Panc1 (cell line): ENCODE data around the gene TANK.

Source experiments
- CTCF ChIP-seq: fragments of 450-650 bp; IDR thresholded peaks from 2 replicates; pipeline ENCODE4 v1.5.1; 2017; ENCODE audit warnings: mild to moderate bottlenecking
- TF ChIP-seq, protein P1 (sequence below), 2 experiments: IDR thresholded peaks; 2 replicates each; pipeline ENCODE4 v1.6.1; 2011 to 2012; ENCODE audit warnings: low read depth in 2 of 2, control low read depth in 1 of 2, low read length in 1 of 2, mild to moderate bottlenecking in 1 of 2, moderate library complexity in 1 of 2; ENCODE audit not compliant: insufficient read depth in 1 of 2

DNA sequence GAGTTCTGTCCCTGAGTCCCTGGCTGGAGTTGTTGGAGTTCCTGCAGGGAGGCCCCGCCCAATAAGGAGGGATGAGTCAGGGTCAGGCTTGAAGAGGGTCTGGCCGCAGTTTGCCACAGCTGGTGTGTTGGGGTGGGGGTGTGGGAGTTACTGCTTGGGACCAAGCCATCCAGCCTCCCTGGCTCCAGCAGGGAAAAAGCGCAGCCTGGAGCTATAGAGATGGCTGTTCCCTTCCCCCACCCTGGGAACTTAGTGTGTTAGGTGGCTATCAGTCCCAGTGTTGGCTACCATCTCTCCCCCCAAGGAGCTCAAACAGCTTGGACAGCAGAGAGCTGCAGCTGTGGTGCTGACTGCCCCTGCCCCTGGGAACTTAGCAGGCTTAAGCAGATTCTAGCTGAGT lies 13.2 kb upstream of the TANK start:
- no peak for TF ChIP-seq CTCF
- TF ChIP-seq, protein P1, sequence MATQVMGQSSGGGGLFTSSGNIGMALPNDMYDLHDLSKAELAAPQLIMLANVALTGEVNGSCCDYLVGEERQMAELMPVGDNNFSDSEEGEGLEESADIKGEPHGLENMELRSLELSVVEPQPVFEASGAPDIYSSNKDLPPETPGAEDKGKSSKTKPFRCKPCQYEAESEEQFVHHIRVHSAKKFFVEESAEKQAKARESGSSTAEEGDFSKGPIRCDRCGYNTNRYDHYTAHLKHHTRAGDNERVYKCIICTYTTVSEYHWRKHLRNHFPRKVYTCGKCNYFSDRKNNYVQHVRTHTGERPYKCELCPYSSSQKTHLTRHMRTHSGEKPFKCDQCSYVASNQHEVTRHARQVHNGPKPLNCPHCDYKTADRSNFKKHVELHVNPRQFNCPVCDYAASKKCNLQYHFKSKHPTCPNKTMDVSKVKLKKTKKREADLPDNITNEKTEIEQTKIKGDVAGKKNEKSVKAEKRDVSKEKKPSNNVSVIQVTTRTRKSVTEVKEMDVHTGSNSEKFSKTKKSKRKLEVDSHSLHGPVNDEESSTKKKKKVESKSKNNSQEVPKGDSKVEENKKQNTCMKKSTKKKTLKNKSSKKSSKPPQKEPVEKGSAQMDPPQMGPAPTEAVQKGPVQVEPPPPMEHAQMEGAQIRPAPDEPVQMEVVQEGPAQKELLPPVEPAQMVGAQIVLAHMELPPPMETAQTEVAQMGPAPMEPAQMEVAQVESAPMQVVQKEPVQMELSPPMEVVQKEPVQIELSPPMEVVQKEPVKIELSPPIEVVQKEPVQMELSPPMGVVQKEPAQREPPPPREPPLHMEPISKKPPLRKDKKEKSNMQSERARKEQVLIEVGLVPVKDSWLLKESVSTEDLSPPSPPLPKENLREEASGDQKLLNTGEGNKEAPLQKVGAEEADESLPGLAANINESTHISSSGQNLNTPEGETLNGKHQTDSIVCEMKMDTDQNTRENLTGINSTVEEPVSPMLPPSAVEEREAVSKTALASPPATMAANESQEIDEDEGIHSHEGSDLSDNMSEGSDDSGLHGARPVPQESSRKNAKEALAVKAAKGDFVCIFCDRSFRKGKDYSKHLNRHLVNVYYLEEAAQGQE (IDR thresholded peaks at IDR 0.05; ENCODE audit: insufficient read depth in 1 of 2, low read depth in 2 of 2, low read length in 1 of 2) = no peak
